GM23338 (cell line): Measurements from ENCODE around the gene UTP4. TPM values are rescaled to one million over a fixed set of nuclear protein-coding genes. Genes with fewer than 3 reads are reported as not detected.

ENCODE experiments used
- ATAC-seq: fragments of 200-7000 bp; cut with Tn5 transposase; 3 replicates; pipeline ENCODE4 v1.9.1; 2020
- DNase-seq: peaks from one replicate; pipeline ENCODE4 v3.0.0-alpha.2; 2015; ENCODE audit warnings: low spot score
- H2AFZ ChIP-seq: fragments of 200-600 bp; sonication (generic); 2 replicates; pipeline ENCODE4 v1.8.0; 2016; ENCODE audit warnings: antibody characterized with exemption, mild to moderate bottlenecking, moderate library complexity
- H3F3A ChIP-seq: fragments of 200-600 bp; sonication (generic); replicated peaks from 2 replicates; pipeline ENCODE4 v1.8.0; 2017; ENCODE audit warnings: antibody characterized with exemption, mixed run types, low read depth
- H3K27ac ChIP-seq: fragments of 200-600 bp; sonication (generic); 2 replicates; pipeline ENCODE4 v1.6.1; 2016; ENCODE audit warnings: low read depth
- H3K27me3 ChIP-seq: fragments of 200-600 bp; sonication (generic); 2 replicates; pipeline ENCODE4 v1.8.0; 2016; ENCODE audit warnings: mild to moderate bottlenecking, mixed run types, moderate library complexity; ENCODE audit not compliant: insufficient read depth
- H3K36me3 ChIP-seq: fragments of 200-600 bp; sonication (generic); 2 replicates; pipeline ENCODE4 v1.8.0; 2016; ENCODE audit warnings: mild to moderate bottlenecking; ENCODE audit not compliant: insufficient read depth
- H3K4me1 ChIP-seq: fragments of 200-600 bp; sonication (generic); 2 replicates; pipeline ENCODE4 v1.8.0; 2016; ENCODE audit warnings: mild to moderate bottlenecking, moderate library complexity; ENCODE audit not compliant: insufficient read depth
- H3K4me2 ChIP-seq: fragments of 200-600 bp; sonication (generic); 2 replicates; pipeline ENCODE4 v1.7.1; 2017; ENCODE audit warnings: mixed run types
- H3K4me3 ChIP-seq: fragments of 200-600 bp; sonication (generic); 2 replicates; pipeline ENCODE4 v1.6.1; 2016; ENCODE audit warnings: mixed run types
- H3K79me2 ChIP-seq: fragments of 200-600 bp; sonication (generic); replicated peaks from 2 replicates; pipeline ENCODE4 v1.8.0; 2017; ENCODE audit warnings: mild to moderate bottlenecking; ENCODE audit not compliant: insufficient read depth
- H3K9me2 ChIP-seq: fragments of 200-600 bp; sonication (generic); 2 replicates; pipeline ENCODE4 v1.8.0; 2017; ENCODE audit not compliant: insufficient read depth
- H4K20me1 ChIP-seq: fragments of 200-600 bp; sonication (generic); replicated peaks from 2 replicates; pipeline ENCODE4 v1.8.0; 2017; ENCODE audit warnings: mild to moderate bottlenecking; ENCODE audit not compliant: insufficient read depth
- H3K27ac Mint-ChIP-seq: 2 replicates; pipeline ENCODE4 v1.8.0; 2020; ENCODE audit warnings: inconsistent platforms, mild to moderate bottlenecking, moderate library complexity, mixed read lengths
- H3K27me3 Mint-ChIP-seq: 3 replicates; pipeline ENCODE4 v1.8.0; 2022; ENCODE audit warnings: low read depth, mild to moderate bottlenecking, moderate library complexity, mixed read lengths, inconsistent platforms; ENCODE audit not compliant: insufficient read depth, poor library complexity
- H3K36me3 Mint-ChIP-seq: 3 replicates; pipeline ENCODE4 v1.8.0; 2021; ENCODE audit warnings: low read depth, mild to moderate bottlenecking, inconsistent platforms, moderate library complexity, mixed read lengths
- H3K4me1 Mint-ChIP-seq: 3 replicates; pipeline ENCODE4 v1.8.0; 2020; ENCODE audit warnings: mild to moderate bottlenecking, inconsistent platforms, mixed read lengths
- H3K4me3 Mint-ChIP-seq: 3 replicates; pipeline ENCODE4 v1.8.0; 2021; ENCODE audit warnings: moderate library complexity, mild to moderate bottlenecking, inconsistent platforms, mixed read lengths
- H3K9me3 Mint-ChIP-seq: 3 replicates; pipeline ENCODE4 v1.8.0; 2020; ENCODE audit warnings: moderate library complexity, mild to moderate bottlenecking, inconsistent platforms, mixed read lengths
- CTCF ChIP-seq, 2 experiments: fragments of 200-600 bp in 1 of 2; sonication (generic) in 1 of 2; conservative IDR thresholded peaks; 2 replicates each; pipeline versions ENCODE4 v1.5.1 to v1.6.1; 2016 to 2017; ENCODE audit warnings: antibody characterized with exemption in 2 of 2, low read depth in 2 of 2, mild to moderate bottlenecking in 2 of 2, moderate library complexity in 1 of 2
- NANOG ChIP-seq: IDR thresholded peaks from 2 replicates; pipeline ENCODE4 v1.6.1; 2016; ENCODE audit warnings: antibody characterized with exemption, borderline replicate concordance
- POLR2AphosphoS5 ChIP-seq: IDR thresholded peaks from 2 replicates; pipeline ENCODE4 v1.6.1; 2016; ENCODE audit warnings: antibody characterized with exemption, low read depth
- ZNF462 ChIP-seq: fragments of 250-450 bp; sonication (Bioruptor Pico); IDR thresholded peaks from 2 replicates; pipeline ENCODE4 v1.5.0; 2020; ENCODE audit warnings: mild to moderate bottlenecking, moderate library complexity
- polyA plus RNA-seq: library from polyadenylated mRNA; unstranded; fragments of >200 nt; fragmentation: Nextera tagmentation; extraction: Ambion mirVana; gene quantifications from 2 replicates; pipeline ENCODE4 v1.2.1, GENCODE V29; 2016
- total RNA-seq: library from RNA; depleted of rRNA; stranded (reverse); fragments of >200 nt; shearing (Covaris generic); gene quantifications from 2 replicates; pipeline ENCODE4 v1.2.3, GENCODE V29; 2014

Gene UTP4
- total and polyA plus RNA-seq, 2 experiments from 2014 or later = 63.2 to 66.6 TPM

GRCh38 chr16:69093974-69094373, 38.5 kb upstream of the UTP4 start (continued):
- TF ChIP-seq ZNF462 = no peak

- no peaks in the 10 kb centered on the region for H3K36me3 Mint-ChIP-seq
- Histone ChIP-seq H3K27ac (0 out of 2 replicates have a peak overlapping the region, but pooled peaks have one; percentile 69), H3K9me2 (no peaks in the 10 kb centered on the region), H3F3A (peaks cover 9% of the 10 kb centered on the region; the same call in 1 of the 2 replicates), H3K4me2 (no peak overlapping the region), H3K79me2 (no peaks in the 10 kb centered on the region), H3K4me1 (peaks cover 18% of the 10 kb centered on the region), H3K36me3 (no peaks in the 10 kb centered on the region), H2AFZ (0 out of 2 replicates have a peak overlapping the region, but pooled peaks have one; percentile 10), H4K20me1 (no peaks in the 10 kb centered on the region), H3K4me3 (no peak overlapping the region), H3K27me3 (no peaks in the 10 kb centered on the region)
- TF ChIP-seq POLR2AphosphoS5 (no peak), CTCF (conservative IDR thresholded peaks at IDR 0.05; ENCODE audit: low read depth in 2 of 2) (no peak), NANOG (no peak)
- peaks cover 5% of the 10 kb centered on the region for H3K27me3 Mint-ChIP-seq
- H3K4me3 Mint-ChIP-seq = no peak overlapping the region
- DNase-seq (no peak), ATAC-seq (no peak)
- no peak overlapping the region for H3K27ac Mint-ChIP-seq
- H3K9me3 Mint-ChIP-seq = no peaks in the 10 kb centered on the region
- peaks cover 29% of the 10 kb centered on the region for H3K4me1 Mint-ChIP-seq
Observed at GRCh38 chr16:69094501-69094900, 37.9 kb upstream of the UTP4 start.
